Measurements from ENCODE around the gene LHFPL3. TPM values are rescaled to one million over a fixed set of nuclear protein-coding genes. Genes with fewer than 3 reads are reported as not detected.
A peak's percentile ranks its signal among the peaks of the same experiment; 100 is the strongest.

Gene LHFPL3
- polyA plus RNA-seq, 2 of the 4 experiments (the other 2 are of a cell fraction): not detected

- H3K4me2 ChIP-seq: no peak overlapping the region
- POLR2A ChIA-PET: no interaction called here
- CTCF ChIA-PET: interaction anchor here (0.9 to 3.7 kb wide), 10 partner anchors 9 to 1290 kb away, joined by 3 to 32 read pairs (median 4); no protein-coding TSS in a partner anchor
- DNase-seq (ENCODE audit: low read depth in 1 of 2, low spot score in 1 of 2) (peak; percentile 42 to 50), FAIRE-seq (no peak), ATAC-seq (peak; percentile 92 to 96)
- H3K9me3 ChIP-seq: peaks cover 3% of the 10 kb centered on the region; the same call in 1 of the 3 replicates
- TF ChIP-seq JUNB (IDR thresholded peaks at IDR 0.05): no peak
- no peak for TF ChIP-seq GATA3 (IDR thresholded peaks at IDR 0.05; ENCODE audit: borderline replicate concordance)
- TF ChIP-seq HEYL (CRISPR knock-in tag; IDR thresholded peaks at IDR 0.05): no peak
- no peak for TF ChIP-seq USF2 (IDR thresholded peaks at IDR 0.05)
- no peak for TF ChIP-seq REST (IDR thresholded peaks at IDR 0.05)
- peak; percentile 35 for TF ChIP-seq CTCF (IDR thresholded peaks at IDR 0.05)
- no peak for TF ChIP-seq ELK1 (IDR thresholded peaks at IDR 0.05; ENCODE audit: low read depth, low read length)
- no peak for TF ChIP-seq EHF (CRISPR knock-in tag; IDR thresholded peaks at IDR 0.05)
- TF ChIP-seq POLR2AphosphoS2 (conservative IDR thresholded peaks at IDR 0.05; ENCODE audit: low read length): no peak
- no peak for TF ChIP-seq BHLHE40 (IDR thresholded peaks at IDR 0.05; ENCODE audit: low read depth, low read length)
- no peak for TF ChIP-seq KDM1A (IDR thresholded peaks at IDR 0.05; ENCODE audit: low read depth)
- no peak for TF ChIP-seq RFX5 (IDR thresholded peaks at IDR 0.05)
- TF ChIP-seq POLR2A (IDR thresholded peaks at IDR 0.05; ENCODE audit: low read length): no peak
- no peak for TF ChIP-seq TFCP2L1 (CRISPR knock-in tag; IDR thresholded peaks at IDR 0.05)
- peak; percentile 14 to 30; a peak in 1 of 5 replicates for TF ChIP-seq RAD21 (conservative IDR thresholded peaks at IDR 0.05 in 1 of 2, IDR thresholded peaks at IDR 0.05 in 1 of 2)
- TF ChIP-seq ZSCAN20 (CRISPR knock-in tag; IDR thresholded peaks at IDR 0.05): no peak
- peak; percentile 49; the same call in 2 of the 3 replicates for TF ChIP-seq SMC3 (IDR thresholded peaks at IDR 0.05)
- no peak for TF ChIP-seq EHMT2 (IDR thresholded peaks at IDR 0.05; ENCODE audit: low read depth)
- no peak for TF ChIP-seq ATOH8 (CRISPR knock-in tag; IDR thresholded peaks at IDR 0.05; ENCODE audit: low read depth)
- no peak for TF ChIP-seq HOXB5 (CRISPR knock-in tag; IDR thresholded peaks at IDR 0.05)
- no peak for TF ChIP-seq EP300 (IDR thresholded peaks at IDR 0.05)
- WGBS (ENCODE audit: missing lambda C conversion rate): 0% methylated on average over 7 of the region's 7 CpGs
- no peak overlapping the region for H3K27ac ChIP-seq
- no peaks in the 10 kb centered on the region for H3K4me1 ChIP-seq
- H3K4me3 ChIP-seq: no peak overlapping the region
These were observed 534.3 kb downstream of the LHFPL3 start for GRCh38 chr7:104862719-104863118.
